Ectodermal cell (in vitro differentiated cells): ENCODE results near the gene PRKCB.

Experiments used
- H3K27ac ChIP-seq: 2 replicates; pipeline ENCODE4 v1.7.0; 2013; ENCODE audit warnings: mild to moderate bottlenecking, low read depth, low read length; ENCODE audit not compliant: insufficient read depth, poor library complexity, severe bottlenecking
- H3K27me3 ChIP-seq: 2 replicates; pipeline ENCODE4 v1.7.0; 2013; ENCODE audit warnings: mild to moderate bottlenecking, low read length; ENCODE audit not compliant: insufficient read depth, control insufficient read depth, poor library complexity, severe bottlenecking
- H3K36me3 ChIP-seq: one replicate; pipeline ENCODE4 v1.7.0; 2013; ENCODE audit warnings: low read length; ENCODE audit not compliant: control insufficient read depth, insufficient read depth
- H3K4me1 ChIP-seq: one replicate; pipeline ENCODE4 v1.7.0; 2013; ENCODE audit warnings: low read length; ENCODE audit not compliant: control insufficient read depth, insufficient read depth
- H3K4me3 ChIP-seq: 2 replicates; pipeline ENCODE4 v1.7.0; 2013; ENCODE audit warnings: low read depth, low read length, control low read depth; ENCODE audit not compliant: insufficient read depth
- H3K9me3 ChIP-seq: 2 replicates; pipeline ENCODE4 v1.7.0; 2013; ENCODE audit warnings: mild to moderate bottlenecking, low read length, moderate library complexity; ENCODE audit not compliant: control insufficient read depth
- WGBS, 2 experiments: methylation state at CpG; one replicate each; pipeline ENCODE4 v1.1.7; 2013; ENCODE audit warnings: missing lambda C conversion rate in 2 of 2; 5-methylcytosine and 5-hydroxymethylcytosine counted together

PRKCB gene

DNA sequence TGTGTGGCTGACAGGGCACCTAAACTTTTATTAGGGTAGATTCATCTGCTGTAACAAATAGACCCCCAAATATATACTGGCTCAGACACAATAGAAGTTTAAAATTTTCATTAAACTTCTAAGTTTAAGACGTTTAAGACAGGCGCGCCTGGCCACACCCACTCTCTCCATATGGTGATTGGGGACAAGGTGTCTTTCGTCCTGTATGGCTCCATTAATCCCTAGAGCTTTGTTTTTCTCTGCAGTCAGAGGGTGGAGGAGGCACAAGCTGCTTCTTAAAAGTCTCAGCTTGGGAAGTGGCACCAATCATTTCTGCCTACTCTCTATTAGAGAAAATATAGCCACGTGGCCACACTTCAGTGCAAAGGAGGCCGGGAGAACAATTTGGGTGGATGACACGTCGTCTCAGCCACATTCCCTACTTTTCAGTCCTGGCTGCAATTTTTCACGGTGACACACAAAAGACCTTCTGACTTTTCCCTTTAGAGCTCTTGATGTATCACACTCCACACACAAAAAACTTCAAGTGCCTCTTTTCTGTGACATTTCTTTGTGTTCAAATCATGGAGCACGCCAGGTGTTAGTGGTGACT, 294.8 kb downstream of the PRKCB start:
- WGBS, 2 experiments, result 65 to 80% methylated on average over 9 to 10 of the region's 10 CpGs
- peaks cover 5% of the 10 kb centered on the region for H3K4me1 ChIP-seq
- no peak overlapping the region for H3K4me3 ChIP-seq
- H3K36me3 ChIP-seq, result no peaks in the 10 kb centered on the region
- H3K27me3 ChIP-seq, result no peaks in the 10 kb centered on the region
- H3K27ac ChIP-seq, result no peak overlapping the region
- no peaks in the 10 kb centered on the region for H3K9me3 ChIP-seq

- H3K27ac ChIP-seq, result no peak overlapping the region
- no peaks in the 10 kb centered on the region for H3K36me3 ChIP-seq
- H3K4me1 ChIP-seq, result peaks cover 7% of the 10 kb centered on the region
- H3K4me3 ChIP-seq, result no peak overlapping the region
- no peaks in the 10 kb centered on the region for H3K9me3 ChIP-seq
- H3K27me3 ChIP-seq, result no peaks in the 10 kb centered on the region
- WGBS, 2 experiments, result 96 to 97% methylated on average over 1 to 2 of the region's 2 CpGs
Measured at GRCh38 chr16:24131294-24131693, 295.5 kb downstream of the PRKCB start.

- WGBS, 2 experiments, result 92 to 100% methylated on average over 2 of the region's 2 CpGs
- Histone ChIP-seq H3K27ac (no peak overlapping the region), H3K9me3 (no peaks in the 10 kb centered on the region), H3K4me1 (peaks cover 8% of the 10 kb centered on the region), H3K4me3 (no peak overlapping the region), H3K27me3 (no peaks in the 10 kb centered on the region), H3K36me3 (no peaks in the 10 kb centered on the region)
Measured at GRCh38 chr16:24132048-24132796, 296.4 kb downstream of the PRKCB start.

- H3K9me3 ChIP-seq, result no peaks in the 10 kb centered on the region
- 90 to 91% methylated on average over 3 of the region's 3 CpGs for WGBS, 2 experiments
- no peaks in the 10 kb centered on the region for H3K36me3 ChIP-seq
- no peaks in the 10 kb centered on the region for H3K27me3 ChIP-seq
- peaks cover 8% of the 10 kb centered on the region for H3K4me1 ChIP-seq
- H3K27ac ChIP-seq, result no peak overlapping the region
- no peak overlapping the region for H3K4me3 ChIP-seq
Measured at GRCh38 chr16:24132797-24133155, 297.0 kb downstream of the PRKCB start.

GRCh38 chr16:24135624-24136565, 300.1 kb downstream of the PRKCB start:
- H3K4me1 ChIP-seq, result peaks cover 13% of the 10 kb centered on the region
- no peak overlapping the region for H3K27ac ChIP-seq
- H3K27me3 ChIP-seq, result no peaks in the 10 kb centered on the region
- 59 to 60% methylated on average over 9 of the region's 9 CpGs for WGBS, 2 experiments
- no peaks in the 10 kb centered on the region for H3K9me3 ChIP-seq
- no peaks in the 10 kb centered on the region for H3K36me3 ChIP-seq
- no peak overlapping the region for H3K4me3 ChIP-seq

DNA sequence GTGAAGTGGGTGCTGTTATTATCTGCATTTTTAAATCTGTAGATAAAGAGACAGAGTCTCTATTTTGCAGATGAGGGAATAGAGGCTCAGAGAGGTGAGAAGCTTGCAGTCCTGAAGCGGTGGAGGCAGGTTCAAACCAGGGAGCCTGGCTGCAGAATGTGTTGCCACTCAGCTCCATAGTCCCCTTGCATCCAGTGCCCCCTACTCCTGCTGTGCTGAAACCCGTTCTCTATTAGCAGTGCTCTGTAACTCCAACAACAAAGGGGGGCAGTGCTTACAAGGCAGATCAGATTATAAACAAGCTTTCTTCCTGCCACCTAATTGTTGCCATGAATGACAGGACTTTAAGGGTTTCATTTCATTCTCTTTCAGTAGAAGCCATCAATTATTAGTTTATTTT, 302.2 kb downstream of the PRKCB start:
- no peaks in the 10 kb centered on the region for H3K27me3 ChIP-seq

GRCh38 chr16:24138575-24138974, 302.8 kb downstream of the PRKCB start:
- H3K4me1 ChIP-seq, result peaks cover 13% of the 10 kb centered on the region
- no peaks in the 10 kb centered on the region for H3K36me3 ChIP-seq
- 35 to 38% methylated on average over 2 of the region's 2 CpGs for WGBS, 2 experiments
- H3K9me3 ChIP-seq, result no peaks in the 10 kb centered on the region
- no peak overlapping the region for H3K4me3 ChIP-seq
- no peaks in the 10 kb centered on the region for H3K27me3 ChIP-seq
- H3K27ac ChIP-seq, result no peak overlapping the region

More for the DNA sequence above, 302.2 kb downstream of the PRKCB start:
- Histone ChIP-seq H3K4me1 (peaks cover 13% of the 10 kb centered on the region), H3K27ac (no peak overlapping the region), H3K9me3 (no peaks in the 10 kb centered on the region), H3K4me3 (no peak overlapping the region), H3K36me3 (no peaks in the 10 kb centered on the region)
- WGBS, 2 experiments, result 1 to 5% methylated on average over 2 of the region's 2 CpGs

GRCh38 chr16:24139282-24139681, 303.5 kb downstream of the PRKCB start:
- no peak overlapping the region for H3K4me3 ChIP-seq
- no peak overlapping the region for H3K27ac ChIP-seq
- no peaks in the 10 kb centered on the region for H3K9me3 ChIP-seq
- peaks cover 13% of the 10 kb centered on the region for H3K4me1 ChIP-seq
- 19 to 28% methylated on average over 3 of the region's 3 CpGs for WGBS, 2 experiments
- no peaks in the 10 kb centered on the region for H3K36me3 ChIP-seq
- H3K27me3 ChIP-seq, result no peaks in the 10 kb centered on the region

DNA sequence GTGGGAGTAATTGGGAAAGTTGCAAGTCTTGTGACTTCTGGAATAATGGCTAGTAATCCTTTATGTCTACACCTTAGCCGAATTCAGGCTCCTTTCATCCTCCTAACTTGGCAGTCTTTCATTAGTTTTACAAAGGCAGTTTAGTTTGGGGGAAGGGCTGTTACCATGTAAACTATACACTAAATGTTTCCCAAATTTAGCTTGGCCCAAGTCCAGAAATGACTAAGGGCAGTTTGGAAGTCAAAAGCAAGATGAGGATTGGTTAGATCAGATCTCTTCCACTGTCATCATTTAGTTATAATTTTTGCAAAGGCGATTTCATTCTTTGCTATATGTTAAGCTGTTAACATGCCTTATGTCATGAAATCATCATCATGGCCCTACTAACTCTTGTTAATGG, 304.9 kb downstream of the PRKCB start:
- Histone ChIP-seq H3K4me1 (peaks cover 12% of the 10 kb centered on the region), H3K27ac (no peak overlapping the region), H3K4me3 (no peak overlapping the region), H3K9me3 (no peaks in the 10 kb centered on the region), H3K27me3 (no peaks in the 10 kb centered on the region), H3K36me3 (no peaks in the 10 kb centered on the region)
- 61 to 86% methylated on average over 1 to 2 of the region's 2 CpGs for whole genome bisulfite sequencing, 2 experiments

DNA sequence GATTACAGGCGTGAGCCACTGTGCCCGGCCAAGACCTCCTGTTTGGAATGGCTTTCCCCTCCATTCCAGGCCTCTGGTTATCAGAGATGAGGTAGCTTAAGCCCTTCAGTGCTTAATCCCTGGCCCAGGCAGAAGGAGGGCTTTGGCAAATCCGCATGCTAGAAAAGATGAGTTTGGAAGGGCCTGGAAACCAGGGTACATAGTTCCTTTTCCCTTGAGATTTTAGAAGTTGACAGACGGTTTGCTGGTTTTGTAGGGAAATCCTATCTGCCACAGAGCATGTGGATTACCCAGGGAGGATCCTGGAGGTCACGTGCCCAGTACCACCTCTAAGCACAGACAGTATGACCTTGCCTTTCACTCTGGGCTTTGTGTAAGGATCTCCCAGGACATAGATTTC, 305.7 kb downstream of the PRKCB start:
- no peaks in the 10 kb centered on the region for H3K9me3 ChIP-seq
- H3K36me3 ChIP-seq, result no peaks in the 10 kb centered on the region
- H3K4me3 ChIP-seq, result no peak overlapping the region
- no peak overlapping the region for H3K27ac ChIP-seq
- H3K27me3 ChIP-seq, result no peaks in the 10 kb centered on the region
- 90 to 92% methylated on average over 5 of the region's 5 CpGs for WGBS, 2 experiments
- peaks cover 5% of the 10 kb centered on the region for H3K4me1 ChIP-seq
